RCC 7860 (cell line): ENCODE data around the gene PIK3R3.

Source experiments
- DNase-seq: peaks from one replicate; pipeline ENCODE4 v3.0.0-alpha.2; 2015; ENCODE audit warnings: low spot score
- FAIRE-seq: peaks from 2 replicates; lab custom pipeline; 2012; peaks lifted over from hg19 to GRCh38; lab: Jason Lieb, UNC

The PIK3R3 gene

DNA sequence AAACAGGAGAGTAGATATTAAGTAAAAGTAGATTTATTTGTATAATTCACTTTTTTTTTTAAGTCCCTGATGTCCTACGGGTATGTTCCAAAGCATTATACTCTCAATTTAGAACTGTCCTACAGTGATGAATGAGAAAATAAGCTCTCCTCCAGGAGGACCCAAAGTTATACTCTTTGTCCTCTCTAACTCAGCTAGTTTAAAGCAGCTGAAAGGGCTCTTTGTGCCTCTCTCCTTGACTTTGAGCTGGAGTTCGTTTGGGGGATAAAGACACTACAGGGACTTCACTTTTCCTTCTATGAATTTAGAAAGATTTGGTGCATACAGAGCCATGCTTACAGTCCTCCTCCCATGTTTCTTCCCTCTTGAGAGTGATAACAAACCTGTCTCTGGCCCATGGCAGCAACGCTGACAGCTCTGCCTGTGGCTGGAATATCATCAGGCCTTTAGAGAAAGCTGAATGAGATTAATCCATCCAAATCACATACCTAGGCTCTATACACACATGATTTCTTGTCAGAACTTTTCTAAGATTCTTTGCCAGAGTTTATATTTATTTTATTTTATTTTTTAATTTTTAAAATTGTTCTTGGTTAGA is 134.3 kb downstream of the PIK3R3 start:
- DNase-seq (no peak), FAIRE-seq (no peak)

DNA sequence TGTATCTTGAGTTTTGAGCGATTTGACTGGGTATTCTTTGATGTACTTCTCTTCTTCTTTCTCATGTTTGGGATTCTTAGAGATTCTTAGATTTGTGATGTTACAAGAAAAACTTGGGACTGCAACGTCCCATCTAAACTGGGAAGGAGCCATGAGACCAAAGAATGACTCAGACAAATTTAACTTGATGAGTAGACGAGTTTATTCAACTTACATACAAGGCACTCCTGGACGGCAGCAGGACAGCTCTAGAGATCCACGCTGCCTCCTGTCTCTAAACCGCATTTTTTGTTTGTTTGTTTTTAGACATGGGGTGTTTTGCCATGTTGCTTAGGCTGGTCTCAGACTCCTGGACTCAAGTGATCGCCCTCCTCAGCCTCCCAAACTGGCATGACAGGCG is 137.1 kb downstream of the PIK3R3 start:
- DNase-seq (no peak), FAIRE-seq (no peak)

DNA sequence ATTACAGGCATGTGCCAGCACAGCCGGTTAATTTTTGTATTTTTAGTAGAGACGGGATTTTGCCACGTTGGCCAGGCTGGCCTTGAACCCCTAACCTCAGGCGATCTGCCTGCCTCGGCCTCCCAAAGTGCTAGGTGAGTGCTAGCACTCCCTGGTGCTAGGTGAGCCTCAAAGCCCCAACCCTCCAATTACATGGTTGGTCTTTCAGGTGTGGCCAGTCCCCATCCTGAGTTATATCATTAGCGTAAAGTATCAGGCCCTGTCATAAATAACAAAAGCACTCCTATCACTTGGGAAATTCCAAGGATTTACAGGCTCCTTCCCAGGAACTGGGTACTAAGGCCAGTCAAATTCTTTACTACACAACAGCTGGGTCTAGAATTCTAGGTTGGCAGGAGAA is 138.0 kb downstream of the PIK3R3 start:
- DNase-seq (no peak), FAIRE-seq (no peak)
